Endodermal cell (in vitro differentiated cells): ENCODE data around the gene EEFSEC. TPM values are rescaled to one million over a fixed set of nuclear protein-coding genes. Genes with fewer than 3 reads are reported as not detected.
A peak's percentile ranks its signal among the peaks of the same experiment; 100 is the strongest.

ENCODE experiments used
- DNase-seq: peaks from one replicate; pipeline ENCODE4 v3.0.0-alpha.2; 2017
- H3K27ac ChIP-seq: 2 replicates; pipeline ENCODE4 v1.5.1; 2013; ENCODE audit warnings: mild to moderate bottlenecking, low read depth, low read length, moderate library complexity
- H3K27me3 ChIP-seq: 2 replicates; pipeline ENCODE4 v1.6.1; 2013; ENCODE audit warnings: mild to moderate bottlenecking, low read length, moderate library complexity; ENCODE audit not compliant: insufficient read depth, control insufficient read depth, poor library complexity, severe bottlenecking
- H3K36me3 ChIP-seq: 2 replicates; pipeline ENCODE4 v1.7.0; 2013; ENCODE audit warnings: mild to moderate bottlenecking, low read length, moderate library complexity; ENCODE audit not compliant: control insufficient read depth, insufficient read depth
- H3K4me1 ChIP-seq: one replicate; pipeline ENCODE4 v1.7.0; 2013; ENCODE audit warnings: low read length; ENCODE audit not compliant: control insufficient read depth, insufficient read depth
- H3K4me3 ChIP-seq: 2 replicates; pipeline ENCODE4 v1.5.1; 2013; ENCODE audit warnings: mild to moderate bottlenecking, low read length, moderate library complexity
- H3K9ac ChIP-seq: 2 replicates; pipeline ENCODE4 v1.6.1; 2013; ENCODE audit warnings: mild to moderate bottlenecking, low read length, moderate library complexity; ENCODE audit not compliant: poor library complexity, severe bottlenecking; ENCODE audit errors: extremely low read depth
- H3K9me3 ChIP-seq: 2 replicates; pipeline ENCODE4 v1.6.1; 2013; ENCODE audit warnings: mild to moderate bottlenecking, low read length, moderate library complexity; ENCODE audit not compliant: control insufficient read depth
- H3K27ac Mint-ChIP-seq: 2 replicates; pipeline ENCODE4 v1.8.0; 2020; ENCODE audit warnings: mixed read lengths
- H3K27me3 Mint-ChIP-seq: 2 replicates; pipeline ENCODE4 v1.8.0; 2021; ENCODE audit warnings: mild to moderate bottlenecking, mixed read lengths; ENCODE audit not compliant: insufficient read depth
- H3K36me3 Mint-ChIP-seq: 2 replicates; pipeline ENCODE4 v1.8.0; 2020; ENCODE audit warnings: low read depth, mixed read lengths
- H3K4me1 Mint-ChIP-seq: 2 replicates; pipeline ENCODE4 v1.8.0; 2020; ENCODE audit warnings: mixed read lengths
- H3K4me3 Mint-ChIP-seq: 2 replicates; pipeline ENCODE4 v1.8.0; 2020; ENCODE audit warnings: mild to moderate bottlenecking, moderate library complexity, mixed read lengths
- H3K9me3 Mint-ChIP-seq: 2 replicates; pipeline ENCODE4 v1.8.0; 2020; ENCODE audit warnings: mild to moderate bottlenecking, mixed read lengths
- WGBS, 2 experiments: methylation state at CpG; one replicate each; pipeline versions ENCODE4 v1.1.5 to v1.1.7; 2013; ENCODE audit warnings: missing lambda C conversion rate in 2 of 2, mixed read lengths in 1 of 2; ENCODE audit not compliant: insufficient coverage in 1 of 2, insufficient read length in 1 of 2; 5-methylcytosine and 5-hydroxymethylcytosine counted together
- total RNA-seq, 2 donors: library from RNA; stranded (reverse); fragmentation: NEBNext Ultra II Directional in 1 of 2; extraction: Animal tissue kit (Norgen Biotek cat#: 25700) in 1 of 2; gene quantifications; 2 replicates in 1 of 2; 3 replicates in 1 of 2; pipeline ENCODE4 v1.2.1, GENCODE V29; 2021
- TF ChIP-seq, protein P1 (sequence below): fragments of 200-600 bp; sonication (generic); conservative IDR thresholded peaks from 2 replicates; pipeline ENCODE4 v1.5.0; 2021; ENCODE audit warnings: antibody characterized with exemption, mild to moderate bottlenecking

The EEFSEC gene
- total RNA-seq, 2 donors from 2014 or later = 11.9 to 15.8 TPM

- Histone ChIP-seq H3K9me3 (peaks cover 4% of the 10 kb centered on the region), H3K27ac (no peak overlapping the region), H3K27me3 (no peaks in the 10 kb centered on the region), H3K9ac (no peak overlapping the region), H3K4me3 (no peak overlapping the region), H3K4me1 (peaks cover 5% of the 10 kb centered on the region), H3K36me3 (peaks cover 39% of the 10 kb centered on the region)
- H3K9me3 Mint-ChIP-seq = no peaks in the 10 kb centered on the region
- H3K36me3 Mint-ChIP-seq = peaks cover 48% of the 10 kb centered on the region
- WGBS, 2 experiments = 96 to 100% methylated on average over 4 to 5 of the region's 5 CpGs
- H3K4me1 Mint-ChIP-seq = peaks cover 18% of the 10 kb centered on the region
- H3K27me3 Mint-ChIP-seq = no peaks in the 10 kb centered on the region
- TF ChIP-seq, protein P1, sequence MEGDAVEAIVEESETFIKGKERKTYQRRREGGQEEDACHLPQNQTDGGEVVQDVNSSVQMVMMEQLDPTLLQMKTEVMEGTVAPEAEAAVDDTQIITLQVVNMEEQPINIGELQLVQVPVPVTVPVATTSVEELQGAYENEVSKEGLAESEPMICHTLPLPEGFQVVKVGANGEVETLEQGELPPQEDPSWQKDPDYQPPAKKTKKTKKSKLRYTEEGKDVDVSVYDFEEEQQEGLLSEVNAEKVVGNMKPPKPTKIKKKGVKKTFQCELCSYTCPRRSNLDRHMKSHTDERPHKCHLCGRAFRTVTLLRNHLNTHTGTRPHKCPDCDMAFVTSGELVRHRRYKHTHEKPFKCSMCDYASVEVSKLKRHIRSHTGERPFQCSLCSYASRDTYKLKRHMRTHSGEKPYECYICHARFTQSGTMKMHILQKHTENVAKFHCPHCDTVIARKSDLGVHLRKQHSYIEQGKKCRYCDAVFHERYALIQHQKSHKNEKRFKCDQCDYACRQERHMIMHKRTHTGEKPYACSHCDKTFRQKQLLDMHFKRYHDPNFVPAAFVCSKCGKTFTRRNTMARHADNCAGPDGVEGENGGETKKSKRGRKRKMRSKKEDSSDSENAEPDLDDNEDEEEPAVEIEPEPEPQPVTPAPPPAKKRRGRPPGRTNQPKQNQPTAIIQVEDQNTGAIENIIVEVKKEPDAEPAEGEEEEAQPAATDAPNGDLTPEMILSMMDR = no peak
- no peak overlapping the region for H3K4me3 Mint-ChIP-seq
- H3K27ac Mint-ChIP-seq = peak overlapping the region; percentile 44
- no peak for DNase-seq
Measured at GRCh38 chr3:128111147-128111546, 42.1 kb upstream of the EEFSEC start.

DNA sequence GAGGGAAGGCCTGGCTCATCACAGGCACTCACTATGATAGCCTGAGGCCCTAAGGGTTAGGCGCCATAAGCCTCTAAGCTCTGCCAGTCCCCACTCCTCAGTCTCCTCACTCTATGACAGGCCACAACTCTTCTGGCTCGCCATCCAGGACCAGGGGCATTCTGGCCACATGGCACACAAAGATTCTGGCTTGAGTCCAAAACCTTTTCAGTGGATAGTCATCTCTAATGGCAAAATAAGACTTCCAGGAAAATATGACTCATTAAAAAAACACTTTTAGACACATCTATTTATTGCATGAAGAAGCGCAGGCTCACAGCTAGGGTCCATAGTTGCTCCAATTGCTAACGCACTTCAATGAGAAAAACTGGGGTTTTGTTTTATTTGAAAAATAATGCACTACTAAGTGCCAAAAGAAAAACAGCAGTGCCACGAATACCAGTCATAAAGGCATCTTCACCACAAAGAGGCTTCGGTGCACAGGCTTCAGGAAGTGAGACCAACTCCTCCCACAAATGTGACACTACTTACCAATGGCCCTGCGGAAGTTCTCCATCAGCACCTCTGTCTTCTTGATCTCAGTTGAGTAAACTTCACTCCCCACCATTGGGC lies 40.8 kb upstream of the EEFSEC start:
- H3K4me3 ChIP-seq = no peak overlapping the region
- DNase-seq = no peak
- Mint-ChIP-seq H3K27me3 (no peaks in the 10 kb centered on the region), H3K27ac (no peak overlapping the region), H3K4me3 (no peak overlapping the region), H3K36me3 (peaks cover 46% of the 10 kb centered on the region), H3K9me3 (no peaks in the 10 kb centered on the region), H3K4me1 (peaks cover 13% of the 10 kb centered on the region)
- peaks cover 47% of the 10 kb centered on the region for H3K36me3 ChIP-seq
- H3K9ac ChIP-seq = no peak overlapping the region
- peaks cover 4% of the 10 kb centered on the region for H3K4me1 ChIP-seq
- TF ChIP-seq, protein P1 = no peak
- H3K27me3 ChIP-seq = no peaks in the 10 kb centered on the region
- no peaks in the 10 kb centered on the region for H3K9me3 ChIP-seq
- 92 to 100% methylated on average over 2 to 7 of the region's 7 CpGs for WGBS, 2 experiments
- no peak overlapping the region for H3K27ac ChIP-seq

DNA sequence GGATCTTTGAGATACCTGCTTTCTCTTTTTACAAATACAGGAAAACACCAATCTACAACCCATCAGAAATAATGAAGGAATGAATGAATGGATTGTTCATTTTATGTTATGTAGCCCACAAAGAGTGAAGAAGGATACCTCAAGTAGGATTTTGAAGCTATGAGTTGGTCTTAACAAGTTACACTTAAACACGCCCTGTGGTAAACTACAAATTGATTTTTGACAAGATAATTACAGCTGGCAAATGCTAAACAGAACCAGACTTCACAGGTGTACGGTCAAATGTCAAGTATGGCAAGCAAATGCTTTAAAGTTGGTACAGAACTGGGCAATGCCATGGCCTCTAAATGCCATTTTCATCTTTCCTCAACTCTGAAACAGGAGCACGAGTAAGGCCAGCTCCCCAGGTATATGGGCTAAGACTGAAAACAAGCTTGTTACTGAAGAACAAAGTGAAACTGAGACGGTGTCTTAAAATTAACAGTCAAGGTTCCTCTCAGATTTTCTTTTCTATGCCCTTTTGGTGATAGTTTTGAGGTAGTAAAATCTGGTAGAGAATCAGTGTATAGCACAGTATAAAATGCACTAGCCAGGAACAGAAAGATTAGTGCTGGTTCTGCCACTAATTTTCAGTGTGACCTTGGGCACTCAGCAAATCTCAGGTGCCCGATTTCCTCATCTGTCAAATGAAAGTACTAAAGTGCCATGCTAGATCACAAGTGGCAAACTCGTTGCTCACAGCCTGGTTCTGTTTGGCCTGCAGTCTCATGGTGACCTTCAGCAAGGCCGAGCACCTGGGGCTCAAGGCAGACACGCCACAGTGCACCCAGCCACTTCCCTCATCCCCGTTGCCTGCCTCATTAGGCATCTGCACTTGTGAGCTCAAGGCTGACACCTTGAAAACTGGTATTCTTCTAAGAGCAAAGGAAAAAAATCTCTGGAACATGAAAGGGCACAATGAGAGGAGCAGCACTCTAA lies 39.2 kb upstream of the EEFSEC start:
- peaks cover 2% of the 10 kb centered on the region for H3K4me1 Mint-ChIP-seq
- H3K36me3 Mint-ChIP-seq = peaks cover 54% of the 10 kb centered on the region
- H3K27me3 ChIP-seq = no peaks in the 10 kb centered on the region
- H3K9ac ChIP-seq = no peak overlapping the region
- TF ChIP-seq, protein P1 = no peak
- H3K27me3 Mint-ChIP-seq = no peaks in the 10 kb centered on the region
- H3K36me3 ChIP-seq = peaks cover 42% of the 10 kb centered on the region
- no peak overlapping the region for H3K27ac Mint-ChIP-seq
- no peaks in the 10 kb centered on the region for H3K4me1 ChIP-seq
- H3K9me3 Mint-ChIP-seq = no peaks in the 10 kb centered on the region
- H3K4me3 Mint-ChIP-seq = no peak overlapping the region
- H3K4me3 ChIP-seq = no peak overlapping the region
- no peak for DNase-seq
- 92 to 94% methylated on average over 9 of the region's 9 CpGs for WGBS, 2 experiments
- no peak overlapping the region for H3K27ac ChIP-seq
- no peaks in the 10 kb centered on the region for H3K9me3 ChIP-seq
